ENCODE measurements around the gene MZT1. TPM values are rescaled to one million over a fixed set of nuclear protein-coding genes. Genes with fewer than 3 reads are reported as not detected.

The MZT1 gene
- total and polyA plus RNA-seq, 7 experiments from 2014 or later = 2.9 to 14.9 (median 6.3) TPM

- DNase-seq = no peak
- no peaks in the 10 kb centered on the region for H3K36me3 ChIP-seq (ENCODE audit: control insufficient read depth in 2 of 3, insufficient read depth in 3 of 3, low read length in 3 of 3)
- H3K4me1 ChIP-seq (ENCODE audit: control insufficient read depth in 2 of 2, insufficient read depth in 2 of 2, low read length in 2 of 2) = no peaks in the 10 kb centered on the region
- H3K4me1 Mint-ChIP-seq = peaks cover 0 to 1% (median 0%) of the 10 kb centered on the region in 7 donors
- no peak overlapping the region for H3K27ac Mint-ChIP-seq
- H3K4me3 Mint-ChIP-seq = no peak overlapping the region
- H3K9me3 Mint-ChIP-seq = peaks cover 0 to 2% (median 0%) of the 10 kb centered on the region in 11 donors
- CTCF ChIA-PET = no interaction called here
- ATAC-seq = no peak
- POLR2A ChIA-PET = no interaction called here
- H3K27ac ChIP-seq (ENCODE audit: low read depth, low read length) = no peak overlapping the region
- intact Hi-C loops (cut with micrococcal nuclease) = no loop called here
- H3K27me3 Mint-ChIP-seq = peaks cover 6 to 29% (median 20%) of the 10 kb centered on the region in 5 donors
- no peaks in the 10 kb centered on the region for H3K36me3 Mint-ChIP-seq
- no peaks in the 10 kb centered on the region for H3K9me3 ChIP-seq (ENCODE audit: control insufficient read depth in 2 of 3, low read length in 3 of 3)
- no peak overlapping the region for H3K4me3 ChIP-seq (ENCODE audit: low read length)
- no peaks in the 10 kb centered on the region for H3K27me3 ChIP-seq (ENCODE audit: control insufficient read depth in 2 of 2, insufficient read depth in 2 of 2, low read length in 2 of 2)
Measured at GRCh38 chr13:72662548-72662947, 64.9 kb downstream of the MZT1 start.

Other genes with a start within 250 kb of the MZT1 start
- 10 to 100 TPM in 1 of 5 experiments, 1 to 10 TPM in 4; 4.7 to 18.0 (median 6.2) TPM for gene BORA, start 294 bp upstream of the MZT1 start, total RNA-seq
- gene BORA, start 294 bp upstream of the MZT1 start, polyA plus RNA-seq = 1 to 10 TPM; 9.0 to 9.7 TPM
- gene DIS3, start 54.3 kb upstream of the MZT1 start, total RNA-seq = 10 to 100 TPM; 24.8 to 44.8 (median 39.2) TPM
- gene DIS3, start 54.3 kb upstream of the MZT1 start, polyA plus RNA-seq = 10 to 100 TPM; 14.4 to 15.3 TPM
- gene PIBF1, start 54.5 kb upstream of the MZT1 start, total RNA-seq = 10 to 100 TPM; 27.3 to 40.1 (median 31.6) TPM
- 10 to 100 TPM; 20.4 to 24.9 TPM for gene PIBF1, start 54.5 kb upstream of the MZT1 start, polyA plus RNA-seq